ENCODE data around the gene ANKS1B.

DNA sequence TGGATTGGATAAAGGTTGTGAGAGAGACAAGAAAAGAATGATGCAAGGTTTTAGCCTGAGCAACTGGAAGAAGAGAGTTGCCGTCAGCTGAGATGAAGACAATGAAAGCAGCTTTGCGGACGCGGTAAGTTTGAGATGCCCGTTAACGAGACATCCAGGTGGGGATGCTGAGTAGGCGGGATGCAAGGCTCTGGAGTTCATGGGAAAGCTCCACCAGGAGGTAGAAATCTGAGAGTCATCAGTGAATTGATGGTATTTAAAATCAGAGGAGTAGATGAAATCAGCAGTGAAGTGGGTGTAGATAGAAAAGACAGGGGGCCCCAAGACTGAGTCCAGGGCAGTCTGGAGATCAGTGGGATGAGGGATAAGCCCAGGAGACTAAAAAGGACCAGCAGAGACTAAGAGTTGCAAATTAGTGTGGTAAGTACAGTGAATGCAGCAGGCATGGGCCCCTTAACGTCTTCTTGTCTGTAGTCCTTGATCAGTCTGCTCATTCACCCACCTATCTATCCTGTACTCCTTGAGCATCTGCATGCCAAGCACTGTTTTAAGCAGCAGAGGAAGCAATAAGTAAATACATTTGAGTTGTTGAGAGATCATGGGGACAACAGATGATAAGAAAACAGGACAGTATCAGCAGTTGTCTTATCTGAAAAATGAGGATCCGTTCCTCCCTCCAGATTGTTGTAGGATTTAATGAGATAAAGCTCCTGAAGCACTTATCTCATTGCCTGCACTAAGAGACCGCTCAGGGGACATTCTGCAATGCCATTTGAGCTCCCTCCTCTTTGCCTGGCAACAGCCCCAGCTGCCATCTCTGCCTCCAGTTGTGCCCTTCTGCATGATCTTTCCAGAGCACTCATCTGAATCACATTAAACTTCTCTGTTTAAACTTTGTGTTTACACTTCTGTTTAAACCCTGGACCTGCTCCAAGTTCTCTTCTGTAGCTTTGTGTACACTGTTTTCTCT lies 1248.1 kb downstream of the ANKS1B start:
- TF ChIP-seq MLX (CRISPR knock-in tag; IDR thresholded peaks at IDR 0.05) (no peak), FOXP1 (CRISPR knock-in tag; IDR thresholded peaks at IDR 0.05; ENCODE audit: borderline replicate concordance) (no peak), CBFB (CRISPR knock-in tag; IDR thresholded peaks at IDR 0.05; ENCODE audit: low read depth) (no peak), CTCF (IDR thresholded peaks at IDR 0.05) (no peak)
- TF ChIP-seq, protein P1, sequence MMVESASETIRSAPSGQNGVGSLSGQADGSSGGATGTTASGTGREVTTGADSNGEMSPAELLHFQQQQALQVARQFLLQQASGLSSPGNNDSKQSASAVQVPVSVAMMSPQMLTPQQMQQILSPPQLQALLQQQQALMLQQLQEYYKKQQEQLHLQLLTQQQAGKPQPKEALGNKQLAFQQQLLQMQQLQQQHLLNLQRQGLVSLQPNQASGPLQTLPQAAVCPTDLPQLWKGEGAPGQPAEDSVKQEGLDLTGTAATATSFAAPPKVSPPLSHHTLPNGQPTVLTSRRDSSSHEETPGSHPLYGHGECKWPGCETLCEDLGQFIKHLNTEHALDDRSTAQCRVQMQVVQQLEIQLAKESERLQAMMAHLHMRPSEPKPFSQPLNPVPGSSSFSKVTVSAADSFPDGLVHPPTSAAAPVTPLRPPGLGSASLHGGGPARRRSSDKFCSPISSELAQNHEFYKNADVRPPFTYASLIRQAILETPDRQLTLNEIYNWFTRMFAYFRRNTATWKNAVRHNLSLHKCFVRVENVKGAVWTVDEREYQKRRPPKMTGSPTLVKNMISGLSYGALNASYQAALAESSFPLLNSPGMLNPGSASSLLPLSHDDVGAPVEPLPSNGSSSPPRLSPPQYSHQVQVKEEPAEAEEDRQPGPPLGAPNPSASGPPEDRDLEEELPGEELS (CRISPR knock-in tag; IDR thresholded peaks at IDR 0.05), result no peak
